HCT116 (cell line): ENCODE data around the gene CCDC3. TPM values are rescaled to one million over a fixed set of nuclear protein-coding genes. Genes with fewer than 3 reads are reported as not detected.

Source experiments
- ATAC-seq: fragments of 200-7000 bp; cut with Tn5 transposase; 2 replicates; pipeline ENCODE4 v1.9.1; 2020; ENCODE audit warnings: mild to moderate bottlenecking, moderate library complexity
- BruUV-seq: library from RNA; stranded (reverse); fragments of 400-500 nt; replicated peaks from 2 replicates; lab custom pipeline; 2021; lab: Mats Ljungman, UMichigan
- CTCF ChIA-PET: fragments of 300-600 bp; sonication (Branson Sonifier 250); formaldehyde crosslinking; loops from one replicate; lab custom pipeline; 2021; ENCODE audit warnings: antibody characterized with exemption; lab: Charles Lee
- POLR2A ChIA-PET: fragments of 300-600, 350-600 bp; sonication (Branson Sonifier 250); formaldehyde crosslinking; loops from one replicate; lab custom pipeline; 2021; ENCODE audit warnings: antibody characterized with exemption; lab: Charles Lee
- RAD21 ChIA-PET, 2 experiments: fragments of 300-600 bp; sonication (Branson Sonifier 250); formaldehyde crosslinking; loops; one replicate each; lab custom pipeline; 2023; ENCODE audit warnings: low total read pairs in 2 of 2; ENCODE audit not compliant: uncharacterized antibody in 2 of 2, unreplicated experiment in 2 of 2, low non-redundant PET in 1 of 2; lab: Charles Lee
- DNase-seq: peaks from one replicate; pipeline ENCODE4 v3.0.0-alpha.2; 2010; ENCODE audit warnings: low read depth, low spot score
- H2AFZ ChIP-seq: fragments of 200-600 bp; shearing (Covaris generic), sonication (generic); 2 replicates; pipeline ENCODE4 v1.6.1; 2017; ENCODE audit warnings: low read depth, mixed run types, mixed read lengths, antibody characterized with exemption, low read length; ENCODE audit not compliant: poor library complexity, severe bottlenecking
- H3K27ac ChIP-seq: 2 replicates; pipeline ENCODE4 v1.5.1; 2012; ENCODE audit warnings: low read depth, low read length
- H3K27me3 ChIP-seq: fragments of 200-600 bp; sonication (generic); 2 replicates; pipeline ENCODE4 v1.6.1; 2016; ENCODE audit warnings: mixed run types, low read length, mixed read lengths; ENCODE audit not compliant: insufficient read depth
- H3K36me3 ChIP-seq, 2 experiments: fragments of 200-500 bp in 1 of 2; fragments of 200-600 bp in 1 of 2; sonication (Bioruptor generic) in 1 of 2; sonication (generic) in 1 of 2; 2 replicates each; pipeline versions ENCODE4 v1.5.1 to v1.6.1; 2014 to 2016; ENCODE audit warnings: low read length in 2 of 2, inconsistent platforms in 1 of 2, mixed read lengths in 1 of 2, mixed run types in 1 of 2; ENCODE audit not compliant: insufficient read depth in 2 of 2, control insufficient read depth in 1 of 2
- H3K4me1 ChIP-seq, 2 experiments: fragments of 200-600 bp in 1 of 2; sonication (generic) in 1 of 2; 2 replicates each; pipeline versions ENCODE4 v1.5.1 to v1.6.1; 2012 to 2017; ENCODE audit warnings: low read length in 2 of 2, inconsistent platforms in 1 of 2, mild to moderate bottlenecking in 1 of 2, mixed read lengths in 1 of 2, mixed run types in 1 of 2, moderate library complexity in 1 of 2; ENCODE audit not compliant: insufficient read depth in 2 of 2, control insufficient read depth in 1 of 2
- H3K4me2 ChIP-seq: fragments of 200-600 bp; sonication (generic); 2 replicates; pipeline ENCODE4 v1.6.1; 2017; ENCODE audit warnings: mixed run types, low read length, mixed read lengths
- H3K4me3 ChIP-seq, 2 experiments: fragments of 200-600 bp in 1 of 2; sonication (generic) in 1 of 2; replicated peaks in 1 of 2; 2 replicates each; pipeline ENCODE4 v1.5.1; 2011 to 2016; ENCODE audit warnings: low read length in 2 of 2, control low read depth in 1 of 2, low read depth in 1 of 2, mild to moderate bottlenecking in 1 of 2, mixed read lengths in 1 of 2, mixed run types in 1 of 2
- H3K79me2 ChIP-seq: fragments of 200-600 bp; sonication (generic); 2 replicates; pipeline ENCODE4 v1.6.1; 2017; ENCODE audit warnings: mild to moderate bottlenecking, mixed run types, low read length, moderate library complexity, mixed read lengths; ENCODE audit not compliant: insufficient read depth
- H3K9ac ChIP-seq: fragments of 200-600 bp; sonication (generic); 2 replicates; pipeline ENCODE4 v1.6.1; 2016; ENCODE audit warnings: low read length, mixed read lengths
- H3K9me2 ChIP-seq: fragments of 200-600 bp; sonication (generic), shearing (Covaris generic); 2 replicates; pipeline ENCODE4 v1.6.1; 2017; ENCODE audit warnings: mixed run types, mild to moderate bottlenecking, moderate library complexity; ENCODE audit not compliant: insufficient read depth
- H3K9me3 ChIP-seq, 2 experiments: fragments of 200-500 bp in 1 of 2; fragments of 200-600 bp in 1 of 2; sonication (Bioruptor generic) in 1 of 2; sonication (generic) in 1 of 2; 2 replicates each; pipeline ENCODE4 v1.6.1; 2014 to 2017; ENCODE audit warnings: low read length in 2 of 2, mixed read lengths in 2 of 2, inconsistent platforms in 1 of 2, low read depth in 1 of 2, mild to moderate bottlenecking in 1 of 2, mixed run types in 1 of 2, moderate library complexity in 1 of 2; ENCODE audit not compliant: control insufficient read depth in 1 of 2, insufficient read depth in 1 of 2
- H4K20me1 ChIP-seq: fragments of 200-600 bp; sonication (generic), shearing (Covaris generic); 2 replicates; pipeline ENCODE4 v1.6.1; 2017; ENCODE audit warnings: mixed run types, mild to moderate bottlenecking, moderate library complexity; ENCODE audit not compliant: insufficient read depth
- EGR1 ChIP-seq: IDR thresholded peaks from 2 replicates; pipeline ENCODE4 v1.6.1; 2012; ENCODE audit warnings: low read depth
- EZH2 ChIP-seq: fragments of 200-600 bp; sonication (generic); IDR thresholded peaks from 2 replicates; pipeline ENCODE4 v1.6.1; 2017; ENCODE audit warnings: antibody characterized with exemption, mixed run types
- JUND ChIP-seq: IDR thresholded peaks from 2 replicates; pipeline ENCODE4 v1.6.1; 2012
- RAD21 ChIP-seq: IDR thresholded peaks from 2 replicates; pipeline ENCODE4 v1.6.1; 2012; ENCODE audit warnings: low read depth, mild to moderate bottlenecking
- SIN3A ChIP-seq: IDR thresholded peaks from 2 replicates; pipeline ENCODE4 v1.6.1; 2012; ENCODE audit warnings: low read depth
- intact Hi-C: fragments of 100-400 bp; cut with micrococcal nuclease; formaldehyde crosslinking; loops from 2 replicates; pipeline ENCODE4 v1.10.0; 2022
- total RNA-seq: library from RNA; stranded (reverse); gene quantifications from one replicate; pipeline ENCODE4 v1.2.1, GENCODE V29; 2021; ENCODE audit not compliant: unreplicated experiment
- TF ChIP-seq, protein P1 (sequence below), 3 experiments: fragments of 200-600 bp in 1 of 3; sonication (generic) in 1 of 3; IDR thresholded peaks in 2 of 3; conservative IDR thresholded peaks in 1 of 3; 2 replicates each; pipeline ENCODE4 v1.5.1; 2012 to 2017; ENCODE audit warnings: low read depth in 2 of 3, low read length in 2 of 3, antibody characterized with exemption in 1 of 3, borderline replicate concordance in 1 of 3, control low read depth in 1 of 3, mild to moderate bottlenecking in 1 of 3, mixed read lengths in 1 of 3, mixed run types in 1 of 3, moderate library complexity in 1 of 3; ENCODE audit not compliant: insufficient read depth in 1 of 3
- TF ChIP-seq, protein P2 (sequence below): IDR thresholded peaks from 2 replicates; pipeline ENCODE4 v1.6.1; 2012; ENCODE audit warnings: low read depth

The CCDC3 gene
- total RNA-seq, 1 experiment from 2014 or later, result 10.5 TPM

GRCh38 chr10:12943425-12943824 is 58.1 kb downstream of the CCDC3 start:
- Histone ChIP-seq H3K79me2 (no peaks in the 10 kb centered on the region), H3K9me3 (no peaks in the 10 kb centered on the region), H2AFZ (no peak overlapping the region), H3K36me3 (no peaks in the 10 kb centered on the region)
- CTCF ChIA-PET, result no interaction called here
- POLR2A ChIA-PET, result no interaction called here
- RAD21 ChIA-PET, result no interaction called here
- no peak for TF ChIP-seq EGR1
- no peak for TF ChIP-seq EZH2
- TF ChIP-seq, protein P1, sequence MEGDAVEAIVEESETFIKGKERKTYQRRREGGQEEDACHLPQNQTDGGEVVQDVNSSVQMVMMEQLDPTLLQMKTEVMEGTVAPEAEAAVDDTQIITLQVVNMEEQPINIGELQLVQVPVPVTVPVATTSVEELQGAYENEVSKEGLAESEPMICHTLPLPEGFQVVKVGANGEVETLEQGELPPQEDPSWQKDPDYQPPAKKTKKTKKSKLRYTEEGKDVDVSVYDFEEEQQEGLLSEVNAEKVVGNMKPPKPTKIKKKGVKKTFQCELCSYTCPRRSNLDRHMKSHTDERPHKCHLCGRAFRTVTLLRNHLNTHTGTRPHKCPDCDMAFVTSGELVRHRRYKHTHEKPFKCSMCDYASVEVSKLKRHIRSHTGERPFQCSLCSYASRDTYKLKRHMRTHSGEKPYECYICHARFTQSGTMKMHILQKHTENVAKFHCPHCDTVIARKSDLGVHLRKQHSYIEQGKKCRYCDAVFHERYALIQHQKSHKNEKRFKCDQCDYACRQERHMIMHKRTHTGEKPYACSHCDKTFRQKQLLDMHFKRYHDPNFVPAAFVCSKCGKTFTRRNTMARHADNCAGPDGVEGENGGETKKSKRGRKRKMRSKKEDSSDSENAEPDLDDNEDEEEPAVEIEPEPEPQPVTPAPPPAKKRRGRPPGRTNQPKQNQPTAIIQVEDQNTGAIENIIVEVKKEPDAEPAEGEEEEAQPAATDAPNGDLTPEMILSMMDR (IDR thresholded peaks at IDR 0.05 in 2 of 3, conservative IDR thresholded peaks at IDR 0.05 in 1 of 3; ENCODE audit: borderline replicate concordance in 1 of 3, insufficient read depth in 1 of 3, low read depth in 2 of 3, low read length in 2 of 3), result no peak
- TF ChIP-seq JUND, result no peak
- TF ChIP-seq, protein P2, sequence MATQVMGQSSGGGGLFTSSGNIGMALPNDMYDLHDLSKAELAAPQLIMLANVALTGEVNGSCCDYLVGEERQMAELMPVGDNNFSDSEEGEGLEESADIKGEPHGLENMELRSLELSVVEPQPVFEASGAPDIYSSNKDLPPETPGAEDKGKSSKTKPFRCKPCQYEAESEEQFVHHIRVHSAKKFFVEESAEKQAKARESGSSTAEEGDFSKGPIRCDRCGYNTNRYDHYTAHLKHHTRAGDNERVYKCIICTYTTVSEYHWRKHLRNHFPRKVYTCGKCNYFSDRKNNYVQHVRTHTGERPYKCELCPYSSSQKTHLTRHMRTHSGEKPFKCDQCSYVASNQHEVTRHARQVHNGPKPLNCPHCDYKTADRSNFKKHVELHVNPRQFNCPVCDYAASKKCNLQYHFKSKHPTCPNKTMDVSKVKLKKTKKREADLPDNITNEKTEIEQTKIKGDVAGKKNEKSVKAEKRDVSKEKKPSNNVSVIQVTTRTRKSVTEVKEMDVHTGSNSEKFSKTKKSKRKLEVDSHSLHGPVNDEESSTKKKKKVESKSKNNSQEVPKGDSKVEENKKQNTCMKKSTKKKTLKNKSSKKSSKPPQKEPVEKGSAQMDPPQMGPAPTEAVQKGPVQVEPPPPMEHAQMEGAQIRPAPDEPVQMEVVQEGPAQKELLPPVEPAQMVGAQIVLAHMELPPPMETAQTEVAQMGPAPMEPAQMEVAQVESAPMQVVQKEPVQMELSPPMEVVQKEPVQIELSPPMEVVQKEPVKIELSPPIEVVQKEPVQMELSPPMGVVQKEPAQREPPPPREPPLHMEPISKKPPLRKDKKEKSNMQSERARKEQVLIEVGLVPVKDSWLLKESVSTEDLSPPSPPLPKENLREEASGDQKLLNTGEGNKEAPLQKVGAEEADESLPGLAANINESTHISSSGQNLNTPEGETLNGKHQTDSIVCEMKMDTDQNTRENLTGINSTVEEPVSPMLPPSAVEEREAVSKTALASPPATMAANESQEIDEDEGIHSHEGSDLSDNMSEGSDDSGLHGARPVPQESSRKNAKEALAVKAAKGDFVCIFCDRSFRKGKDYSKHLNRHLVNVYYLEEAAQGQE, result no peak
- TF ChIP-seq RAD21, result no peak
- TF ChIP-seq SIN3A, result no peak
- TF ChIP-seq, all 23 proteins: peak for 0
- Histone ChIP-seq H3K9me2 (no peaks in the 10 kb centered on the region), H4K20me1 (no peaks in the 10 kb centered on the region), H3K4me3 (no peak overlapping the region), H3K27me3 (no peaks in the 10 kb centered on the region), H3K9ac (no peak overlapping the region), H3K27ac (no peak overlapping the region), H3K4me2 (no peak overlapping the region), H3K4me1 (no peaks in the 10 kb centered on the region)
- no TSS peak for BruUV-seq
- DNase-seq (no peak), ATAC-seq (no peak)
- intact Hi-C loops, result no loop called here
